Measurements from ENCODE around the gene FRMD6.

GRCh38 chr14:51609251-51609954 lies 42.3 kb upstream of the FRMD6 start:
- TF ChIP-seq POLR2A (IDR thresholded peaks at IDR 0.05), result no peak
- no peak for TF ChIP-seq CTCF (IDR thresholded peaks at IDR 0.05)
